SK-N-SH (cell line): ENCODE data around the gene TSPYL1.

Source experiments
- GATA2 ChIP-seq: sonication (generic); formaldehyde crosslinking; IDR thresholded peaks from 2 replicates; pipeline ENCODE4 v1.5.0; 2020; ENCODE audit warnings: mild to moderate bottlenecking, missing genetic modification reagents
- RCOR1 ChIP-seq: fragments of 150-350 bp; IDR thresholded peaks from 2 replicates; pipeline ENCODE4 v1.6.1; 2017; ENCODE audit warnings: antibody characterized with exemption, low read length
- TAF1 ChIP-seq: IDR thresholded peaks from 2 replicates; pipeline ENCODE4 v1.6.1; 2012; ENCODE audit warnings: low read depth, mild to moderate bottlenecking, low read length, moderate library complexity, borderline replicate concordance
- TF ChIP-seq, protein P1 (sequence below): fragments of 200-600 bp; sonication (generic); IDR thresholded peaks from 2 replicates; pipeline ENCODE4 v1.6.1; 2017; ENCODE audit warnings: antibody characterized with exemption, mild to moderate bottlenecking, moderate library complexity
- TF ChIP-seq, protein P2 (sequence below): IDR thresholded peaks from 2 replicates; pipeline ENCODE4 v1.4.0; 2012; ENCODE audit warnings: low read depth

DNA sequence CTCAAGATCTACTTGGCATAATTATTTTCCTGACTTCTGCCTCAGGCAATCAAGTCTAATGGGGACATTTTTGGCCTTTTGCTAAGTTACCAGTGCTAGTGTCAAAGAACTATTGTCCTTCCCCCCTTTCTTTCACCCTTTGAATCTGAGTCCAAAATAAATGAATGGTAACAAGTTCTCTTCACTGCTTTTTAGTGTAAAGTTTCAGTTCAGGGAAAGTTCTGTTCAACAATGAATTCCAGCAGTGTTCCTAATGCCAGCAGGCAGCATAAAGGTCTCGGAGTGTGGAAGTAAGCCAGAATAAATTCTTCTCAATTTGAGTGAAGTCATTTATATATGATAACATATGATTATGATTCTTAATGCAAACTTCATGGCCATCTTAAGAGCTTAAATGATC is 20.8 kb upstream of the TSPYL1 start:
- TF ChIP-seq, protein P1, sequence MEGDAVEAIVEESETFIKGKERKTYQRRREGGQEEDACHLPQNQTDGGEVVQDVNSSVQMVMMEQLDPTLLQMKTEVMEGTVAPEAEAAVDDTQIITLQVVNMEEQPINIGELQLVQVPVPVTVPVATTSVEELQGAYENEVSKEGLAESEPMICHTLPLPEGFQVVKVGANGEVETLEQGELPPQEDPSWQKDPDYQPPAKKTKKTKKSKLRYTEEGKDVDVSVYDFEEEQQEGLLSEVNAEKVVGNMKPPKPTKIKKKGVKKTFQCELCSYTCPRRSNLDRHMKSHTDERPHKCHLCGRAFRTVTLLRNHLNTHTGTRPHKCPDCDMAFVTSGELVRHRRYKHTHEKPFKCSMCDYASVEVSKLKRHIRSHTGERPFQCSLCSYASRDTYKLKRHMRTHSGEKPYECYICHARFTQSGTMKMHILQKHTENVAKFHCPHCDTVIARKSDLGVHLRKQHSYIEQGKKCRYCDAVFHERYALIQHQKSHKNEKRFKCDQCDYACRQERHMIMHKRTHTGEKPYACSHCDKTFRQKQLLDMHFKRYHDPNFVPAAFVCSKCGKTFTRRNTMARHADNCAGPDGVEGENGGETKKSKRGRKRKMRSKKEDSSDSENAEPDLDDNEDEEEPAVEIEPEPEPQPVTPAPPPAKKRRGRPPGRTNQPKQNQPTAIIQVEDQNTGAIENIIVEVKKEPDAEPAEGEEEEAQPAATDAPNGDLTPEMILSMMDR: no peak
- TF ChIP-seq RCOR1 (no peak), GATA2 (CRISPR knock-in tag) (no peak), TAF1 (no peak)
- TF ChIP-seq, protein P2, sequence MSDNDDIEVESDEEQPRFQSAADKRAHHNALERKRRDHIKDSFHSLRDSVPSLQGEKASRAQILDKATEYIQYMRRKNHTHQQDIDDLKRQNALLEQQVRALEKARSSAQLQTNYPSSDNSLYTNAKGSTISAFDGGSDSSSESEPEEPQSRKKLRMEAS: no peak
